ENCODE data around the gene ALDH3B1.

Gene ALDH3B1

GRCh38 chr11:68027667-68028066, 17.5 kb downstream of the ALDH3B1 start:
- no peak for DNase-seq (ENCODE audit: low read depth)
- TF ChIP-seq POLR2A (IDR thresholded peaks at IDR 0.05; ENCODE audit: extremely low read depth, insufficient read length): no peak
- no peak overlapping the region for H3K4me3 ChIP-seq (ENCODE audit: low read depth, low read length)

GRCh38 chr11:68028802-68029545, 18.8 kb downstream of the ALDH3B1 start:
- no peak for TF ChIP-seq POLR2A (IDR thresholded peaks at IDR 0.05; ENCODE audit: extremely low read depth, insufficient read length)
- TF ChIP-seq MYC (IDR thresholded peaks at IDR 0.05; ENCODE audit: low read depth, low read length): no peak
- no peak for TF ChIP-seq CTCF (IDR thresholded peaks at IDR 0.05; ENCODE audit: low read depth, low read length)
- no peak for TF ChIP-seq MAX (IDR thresholded peaks at IDR 0.05; ENCODE audit: low read depth, low read length)
- DNase-seq (ENCODE audit: low read depth): peak; percentile 73
- H3K4me3 ChIP-seq (ENCODE audit: low read depth, low read length): peak overlapping the region; percentile 78

GRCh38 chr11:68030318-68031143, 20.4 kb downstream of the ALDH3B1 start, which contains the start of gene NDUFS8:
NDUFS8 (plus strand) TSS chr11:68030681; CDS start chr11:68032152, 1,471 bp downstream.
- H3K4me3 ChIP-seq (ENCODE audit: low read depth, low read length): peak within 1 kb of the TSS; percentile 97
- DNase-seq (ENCODE audit: low read depth): peak; percentile 99
- no peak for TF ChIP-seq CTCF (IDR thresholded peaks at IDR 0.05; ENCODE audit: low read depth, low read length)
- TF ChIP-seq MAX (IDR thresholded peaks at IDR 0.05; ENCODE audit: low read depth, low read length): no peak; the same call in 1 of the 2 replicates
- TF ChIP-seq POLR2A (IDR thresholded peaks at IDR 0.05; ENCODE audit: extremely low read depth, insufficient read length): peak; percentile 66

GRCh38 chr11:68031144-68031464, 21.0 kb downstream of the ALDH3B1 start:
- DNase-seq (ENCODE audit: low read depth): no peak
- H3K4me3 ChIP-seq (ENCODE audit: low read depth, low read length): peak overlapping the region; percentile 97
- no peak; the same call in 1 of the 2 replicates for TF ChIP-seq MYC (IDR thresholded peaks at IDR 0.05; ENCODE audit: low read depth, low read length)
- no peak for TF ChIP-seq MAX (IDR thresholded peaks at IDR 0.05; ENCODE audit: low read depth, low read length)
- no peak for TF ChIP-seq CTCF (IDR thresholded peaks at IDR 0.05; ENCODE audit: low read depth, low read length)
- TF ChIP-seq POLR2A (IDR thresholded peaks at IDR 0.05; ENCODE audit: extremely low read depth, insufficient read length): no peak

GRCh38 chr11:68032003-68032402, 21.9 kb downstream of the ALDH3B1 start:
- H3K4me3 ChIP-seq (ENCODE audit: low read depth, low read length): peak overlapping the region; percentile 97
- TF ChIP-seq CTCF (IDR thresholded peaks at IDR 0.05; ENCODE audit: low read depth, low read length) (no peak), MAX (IDR thresholded peaks at IDR 0.05; ENCODE audit: low read depth, low read length) (no peak), MYC (IDR thresholded peaks at IDR 0.05; ENCODE audit: low read depth, low read length) (no peak), POLR2A (IDR thresholded peaks at IDR 0.05; ENCODE audit: extremely low read depth, insufficient read length) (no peak)
- no peak for DNase-seq (ENCODE audit: low read depth)

- no peak for TF ChIP-seq POLR2A (IDR thresholded peaks at IDR 0.05; ENCODE audit: extremely low read depth, insufficient read length)
- TF ChIP-seq MAX (IDR thresholded peaks at IDR 0.05; ENCODE audit: low read depth, low read length): no peak
- TF ChIP-seq CTCF (IDR thresholded peaks at IDR 0.05; ENCODE audit: low read depth, low read length): no peak
- TF ChIP-seq MYC (IDR thresholded peaks at IDR 0.05; ENCODE audit: low read depth, low read length): no peak
- DNase-seq (ENCODE audit: low read depth): no peak
- H3K4me3 ChIP-seq (ENCODE audit: low read depth, low read length): no peak overlapping the region
Observed at GRCh38 chr11:68032997-68033707, 23.0 kb downstream of the ALDH3B1 start.
